DMS 273 (cell line): Measurements from ENCODE around the gene ICAM4.

Source experiments
- DNase-seq: peaks from one replicate; lab custom pipeline; 2025; ENCODE audit not compliant: unreplicated experiment; lab: John Stamatoyannopoulos, UW

ICAM4 gene

DNA sequence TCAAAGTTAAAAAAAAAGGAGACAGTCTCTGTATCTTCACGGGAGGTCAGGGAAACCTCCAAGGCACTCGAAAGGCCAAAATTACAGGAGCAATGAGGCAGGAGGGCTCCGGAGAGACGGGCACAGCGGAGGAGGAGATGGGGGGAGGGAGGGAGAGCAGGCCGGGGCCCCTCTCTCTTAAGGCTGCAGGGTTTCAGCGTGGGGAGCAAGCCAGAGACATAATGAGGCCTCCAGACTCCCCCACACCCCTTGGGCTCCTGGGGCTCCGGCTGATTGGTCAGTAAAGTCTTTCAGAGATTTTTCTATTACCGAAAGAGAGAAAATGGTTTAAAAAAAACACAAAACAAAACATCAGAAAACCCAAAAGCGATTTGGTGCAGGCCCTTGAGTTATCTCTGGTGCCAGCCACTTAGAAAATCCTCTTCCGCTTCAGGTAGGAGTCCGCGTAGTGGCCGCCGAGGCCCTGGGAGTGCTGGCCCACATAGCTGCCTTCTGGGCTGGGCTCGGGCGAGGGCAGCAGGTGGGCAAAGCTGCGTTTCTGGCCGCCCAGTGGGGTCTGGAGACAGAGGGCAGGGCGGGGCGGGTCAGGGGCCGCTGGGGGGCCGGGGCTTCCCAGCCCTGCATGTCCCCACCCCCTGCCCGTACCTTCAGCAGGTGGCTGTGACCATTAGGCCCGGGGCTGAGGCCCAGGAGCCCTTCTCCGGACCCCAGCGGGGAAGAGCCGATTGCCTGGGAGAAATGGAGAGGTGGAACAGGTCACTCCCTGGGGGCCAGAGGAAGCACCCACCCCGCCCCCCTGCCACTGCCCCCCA, 30.5 kb downstream of the ICAM4 start:
- peak; percentile 73 for DNase-seq

DNA sequence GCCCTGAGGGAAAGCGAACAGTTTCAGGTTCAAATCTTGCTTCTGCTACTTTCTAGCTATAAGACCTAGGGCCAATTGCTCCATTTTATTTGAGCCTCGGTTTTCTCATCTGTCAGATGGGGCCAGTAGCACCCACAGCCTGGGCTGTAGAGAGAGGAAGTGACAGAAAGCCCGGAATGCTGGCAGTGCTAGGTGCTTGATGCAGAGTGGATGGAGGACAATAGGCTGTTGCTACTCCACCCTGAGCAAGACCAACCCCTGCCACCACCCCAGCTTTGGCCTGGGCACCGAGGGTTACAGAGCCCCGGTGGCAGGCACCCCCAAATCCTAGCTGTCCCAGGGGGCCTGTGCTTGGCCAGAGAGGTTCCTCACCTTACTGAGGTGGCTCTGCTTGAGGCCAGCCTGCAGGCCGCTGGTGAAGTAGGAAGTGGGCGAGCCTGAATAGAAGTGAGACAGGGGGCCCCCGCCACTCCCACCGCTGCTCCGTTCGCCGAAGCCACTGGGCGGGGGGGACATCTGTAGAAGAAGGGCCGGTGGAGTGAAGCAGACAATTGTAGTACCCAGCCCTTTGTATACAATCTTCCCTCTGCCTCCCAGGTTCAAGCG, 31.2 kb downstream of the ICAM4 start:
- DNase-seq = no peak

DNA sequence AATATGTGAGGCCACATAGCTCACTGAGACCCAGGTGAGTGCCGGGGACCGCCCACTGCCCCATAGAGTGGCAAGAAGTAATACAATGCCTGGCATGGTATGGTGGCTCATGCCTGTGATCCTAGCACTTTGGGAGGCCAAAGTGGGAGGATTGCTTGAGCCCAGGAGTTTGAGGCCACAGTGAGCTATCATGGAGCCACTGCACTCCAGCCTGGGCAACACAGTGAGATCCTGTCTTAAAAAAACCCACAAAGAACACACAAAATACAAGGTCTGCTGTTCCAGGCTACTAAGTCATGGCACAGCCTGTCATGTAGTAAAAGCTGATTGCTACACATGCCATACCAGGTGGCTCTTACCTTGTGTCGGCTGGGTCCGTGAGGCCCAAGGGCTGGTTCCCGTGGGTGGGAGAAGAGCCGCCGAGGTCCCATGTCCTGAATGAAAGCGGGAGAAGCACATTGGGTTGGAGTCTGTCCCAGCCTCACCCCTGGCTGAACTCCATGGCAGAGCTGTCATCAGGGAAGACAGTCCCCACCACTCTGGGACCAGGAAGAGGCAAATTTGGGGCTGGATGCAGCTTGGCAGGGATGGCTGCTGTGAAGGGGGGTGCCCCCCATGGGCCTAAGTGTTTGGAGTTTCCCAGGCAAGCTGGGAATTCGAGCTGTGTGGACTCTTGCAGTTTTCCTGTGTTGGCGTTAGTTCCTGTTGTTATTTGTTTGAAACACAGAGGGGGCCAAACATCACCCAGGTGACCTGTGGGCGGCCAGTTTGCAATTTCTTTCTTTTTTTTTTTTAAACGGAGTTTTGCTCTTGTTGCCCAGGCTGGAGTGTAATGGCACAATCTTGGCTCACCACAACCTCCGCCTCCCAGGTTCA, 32.3 kb downstream of the ICAM4 start:
- no peak for DNase-seq

DNA sequence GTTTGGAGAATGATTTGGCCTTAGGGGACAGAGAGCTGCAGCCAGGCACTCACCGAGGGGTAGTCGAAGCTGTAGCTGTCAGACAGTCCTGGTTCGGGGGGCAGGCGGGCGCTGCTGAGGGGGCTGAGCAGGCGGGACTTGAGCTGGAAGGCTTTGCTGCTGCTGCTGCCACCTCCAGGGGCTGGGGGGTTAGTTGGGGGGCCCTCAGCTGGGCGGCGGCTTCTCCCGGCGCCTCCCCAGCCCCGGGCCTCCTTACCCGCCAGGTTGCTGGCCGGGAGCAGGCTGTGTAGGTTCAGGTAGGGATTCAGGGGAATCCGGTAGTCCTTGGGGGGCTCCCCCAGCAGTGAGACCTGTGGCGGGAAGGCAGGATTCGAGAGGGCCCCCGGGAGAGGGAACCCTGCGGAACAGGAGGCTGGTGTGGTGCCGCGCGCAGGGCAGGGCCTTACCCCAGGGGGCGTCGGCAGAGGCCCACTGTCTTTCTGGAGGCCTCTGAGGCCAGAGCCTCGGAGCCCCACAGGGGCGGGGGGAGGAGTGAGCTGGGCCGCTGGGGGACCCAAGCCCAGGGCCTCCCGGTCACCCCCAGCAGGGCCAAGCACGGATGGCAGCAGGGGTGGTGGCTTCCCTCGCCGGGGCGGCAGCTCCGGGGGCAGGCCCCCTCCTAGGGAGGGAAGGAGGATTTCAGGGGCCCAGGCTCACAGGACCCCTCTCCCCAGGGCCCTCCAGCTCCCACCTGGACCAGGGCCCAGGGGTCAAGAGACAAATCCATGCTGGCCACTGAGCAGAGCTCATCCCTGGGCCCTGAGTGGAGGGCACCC, 34.1 kb downstream of the ICAM4 start:
- no peak for DNase-seq

DNA sequence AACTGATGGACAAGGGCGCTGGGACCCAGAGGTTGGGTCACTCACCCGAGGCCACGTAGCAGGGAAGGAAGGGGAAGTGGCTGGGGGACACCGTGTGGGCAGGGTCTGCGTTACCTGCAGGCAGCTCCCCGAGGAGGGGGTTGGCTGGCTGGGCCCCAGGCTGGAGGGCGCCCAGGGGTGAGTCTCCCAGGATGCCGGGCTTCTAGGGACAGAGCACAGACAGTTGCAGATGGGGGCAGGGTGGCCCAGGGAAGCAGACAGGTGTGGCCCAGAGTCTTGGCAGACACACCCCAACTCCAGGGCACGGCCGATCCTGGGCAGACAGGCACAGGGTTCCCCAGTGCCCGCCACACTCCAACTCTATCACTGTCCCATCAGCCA, 34.7 kb downstream of the ICAM4 start:
- DNase-seq = no peak

DNA sequence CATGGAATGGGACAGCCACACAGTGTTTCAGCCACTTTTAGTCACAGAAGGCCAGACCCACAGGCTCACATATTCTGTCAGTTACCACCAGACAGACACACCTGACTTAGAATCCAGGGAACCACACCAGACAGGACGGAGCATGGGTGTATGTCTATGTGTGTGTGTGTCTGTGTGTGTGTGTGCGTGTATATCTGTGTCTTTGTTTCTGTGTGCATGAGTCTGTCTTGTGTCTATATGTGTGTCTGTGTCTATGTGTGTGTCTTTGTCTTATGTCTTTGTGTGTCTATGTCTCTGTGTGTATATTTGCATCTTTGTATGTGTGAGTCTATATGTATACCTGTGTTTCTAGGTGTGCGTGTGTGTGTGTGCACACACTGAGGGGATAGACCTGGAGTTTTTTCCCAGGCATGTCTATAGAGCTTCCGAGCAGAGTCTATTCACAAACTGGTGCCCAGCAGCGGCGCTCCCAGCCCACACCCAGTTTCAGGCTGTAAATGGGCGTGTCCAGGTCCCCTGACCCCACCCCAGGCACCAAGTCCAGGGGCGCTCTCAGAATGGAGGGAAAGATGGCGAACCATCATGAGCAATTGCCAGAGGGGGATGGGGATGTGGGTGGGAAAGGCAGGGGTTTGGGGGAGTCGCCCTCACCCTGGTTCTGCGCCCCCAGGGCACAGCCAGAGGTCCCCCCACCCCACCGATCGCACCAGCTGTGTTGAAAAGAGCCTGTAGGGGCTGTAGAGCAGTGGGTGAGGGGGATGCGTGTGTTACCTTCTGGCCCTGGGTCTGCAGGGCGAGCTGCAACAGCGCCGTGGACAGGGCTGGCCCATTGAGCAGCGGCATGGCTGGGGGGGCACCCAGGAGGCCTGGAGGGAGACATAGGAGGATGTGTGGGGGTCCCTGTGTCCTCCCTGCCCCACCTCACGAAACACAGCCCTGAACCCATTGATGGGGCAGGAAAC, 35.4 kb downstream of the ICAM4 start:
- no peak for DNase-seq

DNA sequence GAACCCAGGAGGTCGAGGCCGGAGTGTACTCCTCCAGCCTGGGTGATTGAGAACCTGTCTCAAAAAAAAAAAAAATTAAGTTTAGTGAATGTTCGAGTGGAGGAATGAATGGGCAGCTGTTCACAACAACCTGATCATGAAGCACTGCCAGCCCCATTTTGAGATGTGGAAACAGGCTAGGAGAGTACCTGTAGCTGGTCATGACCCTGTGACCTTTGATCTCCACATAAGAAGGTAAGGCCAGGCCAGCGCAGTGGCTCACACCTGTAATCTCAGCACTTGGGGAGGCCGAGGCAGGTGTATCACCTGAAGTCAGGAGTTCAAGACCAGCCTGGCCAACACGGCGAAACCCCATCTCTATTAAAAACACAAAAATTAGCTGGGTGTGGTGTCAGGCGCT, 39.0 kb downstream of the ICAM4 start:
- no peak for DNase-seq

DNA sequence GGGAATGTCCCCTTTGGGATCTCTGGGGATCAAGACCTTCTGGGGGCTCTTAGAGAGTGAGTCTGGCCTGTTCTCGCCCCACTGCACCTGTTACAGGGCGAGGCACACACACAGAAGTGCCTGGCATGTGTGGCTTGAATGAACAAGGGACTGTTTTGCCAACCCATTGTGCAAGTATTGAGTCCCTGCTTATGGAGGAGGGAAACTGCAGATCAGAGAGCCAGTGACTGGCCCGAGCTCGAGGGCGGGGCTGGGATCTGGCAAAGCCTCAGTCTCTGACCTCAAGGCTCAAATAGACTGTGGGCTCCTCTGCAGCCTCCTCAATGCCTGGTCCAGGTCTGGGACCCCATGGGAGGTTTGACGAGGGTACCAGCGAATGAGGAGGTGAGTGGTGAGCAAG, 41.0 kb downstream of the ICAM4 start:
- DNase-seq = no peak

DNA sequence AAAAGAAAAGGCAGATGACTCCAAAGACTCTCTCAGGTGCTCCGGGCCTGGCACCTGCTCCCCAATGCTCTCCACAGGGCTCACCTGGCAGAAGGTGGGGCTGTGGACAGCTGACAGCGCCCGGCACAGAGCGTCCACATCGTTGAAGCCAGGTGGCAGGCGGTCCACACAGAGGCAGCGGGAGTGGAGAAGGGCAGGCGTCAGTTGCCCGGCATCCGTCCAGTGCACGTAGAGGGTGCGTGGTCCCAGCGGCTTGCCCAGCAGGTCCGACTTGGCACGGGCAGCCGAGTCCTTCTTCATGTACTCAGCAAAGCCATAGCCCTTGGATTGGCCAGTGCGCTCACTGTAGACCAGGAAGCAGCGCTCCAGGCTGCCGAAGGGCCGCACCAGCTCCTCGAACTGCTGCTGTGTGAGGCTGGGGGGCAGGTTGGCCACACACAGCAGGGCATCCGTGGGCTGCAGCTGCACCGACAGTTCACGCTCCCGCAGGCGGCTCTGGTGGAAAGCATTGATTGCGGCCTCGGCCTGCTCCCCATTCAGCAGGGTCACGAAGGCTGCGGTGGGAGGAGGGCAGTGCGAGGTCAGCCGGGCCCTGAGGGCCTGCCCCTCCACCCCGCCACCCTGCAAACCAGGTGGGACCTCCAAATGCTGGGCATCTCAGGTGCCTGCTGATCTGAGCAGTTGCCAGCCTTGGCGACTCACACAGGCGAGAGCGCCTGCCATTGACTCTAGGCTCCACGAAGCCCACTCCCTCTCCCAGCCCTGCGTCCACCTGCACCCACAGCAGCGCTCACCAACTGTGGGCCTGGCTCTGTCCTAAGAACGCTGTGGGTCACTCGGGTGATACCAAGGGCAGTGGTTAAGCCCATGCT, 42.0 kb downstream of the ICAM4 start:
- DNase-seq = no peak

DNA sequence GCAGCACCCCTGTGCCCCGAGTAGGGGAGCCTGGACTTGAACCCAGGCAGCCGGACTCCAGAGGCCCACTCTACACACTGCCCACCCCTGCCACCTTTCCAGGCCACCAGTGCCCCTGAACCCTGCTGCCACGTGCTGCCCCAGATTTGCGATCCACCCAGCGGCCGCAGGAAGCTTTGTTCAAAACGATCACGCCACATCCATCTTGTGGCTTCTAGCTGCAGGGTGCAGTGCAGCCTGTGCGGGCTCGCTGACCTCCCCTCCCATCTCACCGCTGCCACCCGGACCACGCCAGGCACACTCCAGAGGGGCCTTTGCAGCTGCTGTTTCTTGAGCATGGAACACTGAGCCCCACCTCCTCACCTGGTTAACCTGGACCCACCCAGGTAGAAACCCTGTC, 42.8 kb downstream of the ICAM4 start:
- DNase-seq = no peak

DNA sequence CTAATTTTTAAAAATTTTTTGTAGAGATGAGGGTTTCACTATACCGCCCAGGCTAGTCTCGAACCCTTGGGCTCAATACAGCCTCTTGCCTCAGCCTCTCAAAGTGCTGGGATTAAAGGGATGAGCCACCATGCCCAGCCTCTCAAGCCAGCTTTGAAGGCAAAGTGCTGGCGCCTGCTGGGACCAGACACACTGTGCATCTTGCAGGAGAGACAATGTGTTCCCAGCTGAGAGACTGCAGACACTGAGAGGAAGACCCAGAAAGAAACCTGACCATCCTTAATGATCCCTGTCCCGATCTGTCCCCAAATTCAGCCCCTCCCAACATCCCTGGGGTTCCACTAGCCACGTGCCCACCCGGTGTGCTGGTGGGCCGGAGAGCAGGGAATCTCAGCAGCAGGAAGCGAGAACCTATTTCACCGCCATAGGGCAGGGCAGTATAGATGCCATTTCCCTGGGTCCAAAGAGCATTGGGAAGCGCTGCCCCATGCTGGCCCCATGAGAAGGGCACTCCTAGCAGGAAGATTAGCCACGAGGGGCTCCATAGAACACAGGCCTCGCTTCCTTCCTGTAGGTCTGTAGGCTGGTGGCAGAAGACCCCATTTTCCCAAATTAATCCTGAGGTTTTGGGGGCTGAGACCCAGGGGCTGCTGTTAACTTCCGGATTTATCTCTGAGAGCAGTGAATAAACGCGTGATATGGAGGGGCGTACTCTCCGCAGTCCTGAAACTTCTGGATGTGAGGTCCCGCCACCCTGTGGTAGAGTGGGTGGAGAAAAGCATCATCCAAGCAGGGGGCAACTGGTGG, 45.6 kb downstream of the ICAM4 start:
- DNase-seq = no peak

DNA sequence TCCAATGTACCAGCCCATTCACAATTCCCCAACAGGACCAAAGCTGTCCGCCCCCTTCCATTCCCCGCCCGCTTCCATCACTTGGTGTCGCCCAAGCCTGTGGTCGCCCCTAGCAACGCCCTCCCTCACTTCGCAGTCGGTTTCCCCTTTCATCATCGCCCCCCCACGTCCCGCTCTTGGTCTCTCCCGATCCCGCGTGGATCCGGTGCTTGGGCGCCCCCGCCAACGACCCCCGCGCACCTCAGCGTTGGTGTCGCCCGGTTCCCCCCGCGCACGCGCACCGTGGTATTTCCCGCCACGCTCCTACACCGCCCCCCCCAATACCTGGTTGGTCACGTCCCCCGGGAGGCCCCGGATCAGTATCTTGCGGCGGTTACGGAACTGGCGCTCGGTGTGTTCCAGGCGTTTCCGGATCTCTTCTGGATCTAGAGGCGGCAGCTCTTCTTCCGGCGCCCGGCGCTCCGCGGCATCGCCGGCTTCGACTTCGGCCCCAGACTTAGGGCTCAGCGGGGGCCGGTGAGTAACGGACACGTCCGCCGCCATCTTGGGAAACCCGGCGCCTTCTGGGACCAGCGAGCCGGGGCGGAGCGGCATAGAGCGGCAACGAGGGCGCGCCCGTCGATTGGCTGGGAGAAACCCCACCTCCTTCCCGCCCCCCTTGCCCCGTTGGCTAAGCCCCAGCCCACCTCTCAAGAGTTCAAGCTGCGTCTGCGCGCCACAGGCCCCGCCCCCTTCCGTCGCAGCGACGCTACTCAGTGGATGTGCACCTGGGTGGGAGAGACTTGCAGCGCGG, 46.4 kb downstream of the ICAM4 start, which contains the start of gene RAVER1:
Gene RAVER1, minus strand, starts transcription at position 565 of the 793 bp plus-strand sequence. Its CDS starts 22 bp downstream, at position 543.
- DNase-seq = peak; percentile 99

DNA sequence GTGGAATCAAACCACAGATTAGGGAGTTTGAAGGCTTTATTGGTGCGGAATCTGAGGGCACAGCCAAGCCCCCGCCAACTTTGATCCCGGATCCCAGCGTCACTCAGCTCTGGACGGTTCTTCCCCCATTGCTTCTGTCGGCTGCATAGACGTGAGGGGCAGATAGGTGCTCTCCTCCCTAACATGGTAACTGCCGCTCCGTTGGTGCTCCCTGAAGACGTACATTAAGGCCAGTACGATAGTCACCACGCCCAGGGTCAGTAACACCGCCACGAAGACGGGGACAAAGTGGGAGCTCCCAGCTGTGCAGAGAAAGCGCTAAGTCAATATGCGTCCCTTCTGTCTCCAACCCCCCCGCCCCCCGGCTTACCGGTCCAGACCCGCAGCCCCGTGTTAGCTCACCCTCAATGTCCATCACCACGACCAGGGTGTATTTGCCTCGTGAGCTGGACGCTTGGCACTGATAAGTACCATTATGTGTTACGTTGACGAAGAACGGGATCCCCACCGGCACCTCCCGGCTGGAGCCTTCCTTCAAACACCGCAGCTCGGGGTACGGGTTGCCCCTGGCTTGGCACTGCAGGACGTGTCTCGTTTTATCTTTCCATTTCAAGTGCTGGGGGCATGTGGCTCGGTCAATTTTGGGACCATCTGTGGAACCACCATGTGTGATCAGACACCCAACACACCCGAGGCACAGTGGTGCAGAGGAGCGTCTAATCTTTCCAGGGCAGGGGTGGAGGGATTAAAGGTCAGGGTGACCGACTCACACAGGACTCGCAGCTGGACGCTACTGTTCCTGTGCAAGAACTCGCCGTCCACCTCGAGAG, 47.2 kb downstream of the ICAM4 start:
- peak; percentile 50 for DNase-seq

DNA sequence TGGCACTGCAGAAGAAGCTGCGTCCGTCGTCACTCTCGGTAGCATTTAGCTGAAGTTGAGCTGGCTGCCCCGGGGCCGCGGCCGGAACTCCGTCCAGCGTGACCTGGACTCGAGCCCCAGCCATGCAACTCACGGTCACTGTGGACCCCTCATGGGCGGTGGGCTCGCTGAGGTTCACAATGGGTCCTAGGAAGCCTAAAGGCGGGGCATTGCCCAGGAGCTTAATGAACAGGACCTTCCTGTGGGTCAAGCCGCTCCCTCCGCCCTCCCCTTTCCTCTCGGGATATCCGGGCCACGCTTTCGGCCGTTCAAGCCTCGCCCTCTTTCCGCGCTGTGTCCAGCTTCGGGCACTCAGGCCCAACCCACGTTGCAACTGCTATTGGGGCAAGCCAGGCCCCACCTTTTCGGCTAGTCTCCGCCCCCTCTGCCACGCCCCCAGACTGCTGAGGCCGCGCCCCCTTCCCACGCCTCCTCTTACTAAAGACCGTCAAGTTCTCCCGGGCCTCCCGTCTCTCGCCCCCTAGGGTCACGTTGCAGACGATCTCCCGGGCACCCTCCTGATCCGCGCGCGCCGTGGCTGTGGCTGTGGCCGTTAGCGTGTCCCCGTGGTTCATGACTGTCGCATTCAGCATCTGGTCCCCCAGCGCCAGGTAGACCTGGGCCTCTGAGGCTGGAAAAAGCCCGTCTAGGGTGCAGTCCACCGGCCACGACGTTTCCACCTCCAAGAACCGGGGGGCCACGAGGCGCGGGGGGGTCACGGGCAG, 48.0 kb downstream of the ICAM4 start:
- peak; percentile 90 for DNase-seq

DNA sequence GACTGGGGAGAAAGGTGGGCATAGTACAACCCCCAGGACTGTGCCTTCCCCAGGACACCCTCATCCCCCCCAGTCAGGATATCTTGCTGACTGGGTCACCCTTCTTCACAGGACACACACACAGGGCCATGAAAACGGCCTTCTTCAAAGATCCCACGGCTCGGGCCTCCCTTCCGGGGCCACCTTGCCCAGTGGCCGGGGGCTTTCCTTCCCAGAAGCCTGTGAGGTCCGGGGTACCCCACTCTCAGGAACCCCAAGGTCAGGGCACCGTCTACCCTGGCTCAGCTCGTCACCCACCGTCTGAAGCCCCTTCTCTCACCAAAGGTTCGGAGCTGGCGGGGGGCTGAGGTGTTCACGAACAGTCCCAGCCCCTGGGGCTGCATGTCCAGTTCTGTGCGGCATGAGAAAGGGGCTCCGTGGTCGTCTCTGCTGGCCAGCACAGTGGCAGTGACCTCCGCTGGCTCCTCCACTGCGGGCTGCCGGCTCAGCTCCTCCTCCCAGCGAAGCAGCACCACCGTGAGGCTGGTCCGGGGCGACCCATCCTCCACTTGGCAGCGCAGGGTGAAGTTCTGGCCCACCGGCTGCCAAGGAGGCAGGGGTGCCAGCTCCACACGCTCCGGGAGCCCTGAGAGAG, 48.7 kb downstream of the ICAM4 start:
- DNase-seq = no peak
